ENCODE measurements around the gene BORCS5.

The BORCS5 gene

GRCh38 chr12:12453635-12454034 lies 96.8 kb downstream of the BORCS5 start:
- Histone ChIP-seq H3K9me3 (ENCODE audit: control insufficient read depth, insufficient read depth, low read length) (no peaks in the 10 kb centered on the region), H3F3A (ENCODE audit: control insufficient read depth, insufficient read depth) (no peaks in the 10 kb centered on the region), H3K4me1 (ENCODE audit: control insufficient read depth, low read length) (no peaks in the 10 kb centered on the region), H4K20me1 (ENCODE audit: control insufficient read depth, insufficient read depth, low read depth, low read length) (no peaks in the 10 kb centered on the region), H3K79me2 (ENCODE audit: control insufficient read depth, low read length) (no peaks in the 10 kb centered on the region), H3K4me2 (ENCODE audit: low read length) (no peak overlapping the region), H3K9me2 (replicated peaks; ENCODE audit: control insufficient read depth, low read length) (no peaks in the 10 kb centered on the region), H3K27me3 (ENCODE audit: control insufficient read depth, low read length) (no peaks in the 10 kb centered on the region), H3K4me3 (ENCODE audit: low read length) (no peak overlapping the region), H3K27ac (ENCODE audit: low read depth, low read length) (no peak overlapping the region), H3K36me3 (ENCODE audit: control insufficient read depth, low read length) (no peaks in the 10 kb centered on the region)
- no peak for TF ChIP-seq EZH2phosphoT487 (IDR thresholded peaks at IDR 0.05; ENCODE audit: borderline replicate concordance, low read length)
- no peak for TF ChIP-seq CTCF (IDR thresholded peaks at IDR 0.05; ENCODE audit: low read depth, low read length, poor library complexity, severe bottlenecking)

- Histone ChIP-seq H3K36me3 (ENCODE audit: control insufficient read depth, low read length) (no peaks in the 10 kb centered on the region), H3F3A (ENCODE audit: control insufficient read depth, insufficient read depth) (no peaks in the 10 kb centered on the region), H3K9me3 (ENCODE audit: control insufficient read depth, insufficient read depth, low read length) (no peaks in the 10 kb centered on the region), H3K4me1 (ENCODE audit: control insufficient read depth, low read length) (no peaks in the 10 kb centered on the region), H3K79me2 (ENCODE audit: control insufficient read depth, low read length) (no peaks in the 10 kb centered on the region), H3K27ac (ENCODE audit: low read depth, low read length) (no peak overlapping the region), H3K4me3 (ENCODE audit: low read length) (no peak overlapping the region), H3K27me3 (ENCODE audit: control insufficient read depth, low read length) (no peaks in the 10 kb centered on the region), H3K4me2 (ENCODE audit: low read length) (no peak overlapping the region), H4K20me1 (ENCODE audit: control insufficient read depth, insufficient read depth, low read depth, low read length) (no peaks in the 10 kb centered on the region), H3K9me2 (replicated peaks; ENCODE audit: control insufficient read depth, low read length) (no peaks in the 10 kb centered on the region)
- TF ChIP-seq EZH2phosphoT487 (IDR thresholded peaks at IDR 0.05; ENCODE audit: borderline replicate concordance, low read length), result no peak
- TF ChIP-seq CTCF (IDR thresholded peaks at IDR 0.05; ENCODE audit: low read depth, low read length, poor library complexity, severe bottlenecking), result no peak
Observed at GRCh38 chr12:12454315-12454714, 97.4 kb downstream of the BORCS5 start.

- TF ChIP-seq CTCF (IDR thresholded peaks at IDR 0.05; ENCODE audit: low read depth, low read length, poor library complexity, severe bottlenecking) (no peak), EZH2phosphoT487 (IDR thresholded peaks at IDR 0.05; ENCODE audit: borderline replicate concordance, low read length) (no peak)
- H3K4me2 ChIP-seq (ENCODE audit: low read length), result no peak overlapping the region
- H3K27ac ChIP-seq (ENCODE audit: low read depth, low read length), result no peak overlapping the region
- no peaks in the 10 kb centered on the region for H3K9me2 ChIP-seq (replicated peaks; ENCODE audit: control insufficient read depth, low read length)
- no peaks in the 10 kb centered on the region for H3K4me1 ChIP-seq (ENCODE audit: control insufficient read depth, low read length)
- H3K9me3 ChIP-seq (ENCODE audit: control insufficient read depth, insufficient read depth, low read length), result no peaks in the 10 kb centered on the region
- no peak overlapping the region for H3K4me3 ChIP-seq (ENCODE audit: low read length)
- H3K36me3 ChIP-seq (ENCODE audit: control insufficient read depth, low read length), result no peaks in the 10 kb centered on the region
- no peaks in the 10 kb centered on the region for H4K20me1 ChIP-seq (ENCODE audit: control insufficient read depth, insufficient read depth, low read depth, low read length)
- H3K27me3 ChIP-seq (ENCODE audit: control insufficient read depth, low read length), result no peaks in the 10 kb centered on the region
- H3F3A ChIP-seq (ENCODE audit: control insufficient read depth, insufficient read depth), result no peaks in the 10 kb centered on the region
- H3K79me2 ChIP-seq (ENCODE audit: control insufficient read depth, low read length), result no peaks in the 10 kb centered on the region
Observed at GRCh38 chr12:12456637-12457036, 99.8 kb downstream of the BORCS5 start.
